GM12875 (cell line): ENCODE results near the gene SSPN.

Source experiments
- H3K4me3 ChIP-seq: one replicate; pipeline ENCODE4 v1.5.1; 2011; ENCODE audit warnings: low read depth, low read length, control low read depth
- TF ChIP-seq, protein P1 (sequence below): IDR thresholded peaks from 2 replicates; pipeline ENCODE4 v1.5.1; 2011; ENCODE audit warnings: low read depth, mild to moderate bottlenecking, control low read depth, inconsistent platforms, low read length, moderate library complexity, borderline replicate concordance; ENCODE audit not compliant: insufficient read depth

Gene SSPN

DNA sequence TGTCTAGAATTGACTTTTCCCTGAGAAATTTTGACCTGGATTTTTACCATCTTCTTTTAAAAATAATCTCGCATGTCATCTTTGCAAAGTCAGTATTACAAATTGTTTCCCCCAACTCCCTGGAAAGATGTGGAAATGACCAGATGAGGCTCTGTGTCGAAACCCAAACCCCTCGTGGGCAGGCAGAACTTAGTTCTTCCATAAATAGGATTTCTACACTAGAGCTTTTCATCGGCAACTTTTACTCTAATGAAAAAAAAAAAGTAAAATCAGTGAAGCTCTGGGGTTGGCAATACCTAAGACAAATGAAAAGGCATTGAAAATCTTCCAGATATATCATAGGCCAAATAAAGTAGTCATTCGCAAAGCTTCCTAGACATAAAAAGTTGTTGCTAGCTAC, 17.0 kb downstream of the SSPN start:
- TF ChIP-seq, protein P1, sequence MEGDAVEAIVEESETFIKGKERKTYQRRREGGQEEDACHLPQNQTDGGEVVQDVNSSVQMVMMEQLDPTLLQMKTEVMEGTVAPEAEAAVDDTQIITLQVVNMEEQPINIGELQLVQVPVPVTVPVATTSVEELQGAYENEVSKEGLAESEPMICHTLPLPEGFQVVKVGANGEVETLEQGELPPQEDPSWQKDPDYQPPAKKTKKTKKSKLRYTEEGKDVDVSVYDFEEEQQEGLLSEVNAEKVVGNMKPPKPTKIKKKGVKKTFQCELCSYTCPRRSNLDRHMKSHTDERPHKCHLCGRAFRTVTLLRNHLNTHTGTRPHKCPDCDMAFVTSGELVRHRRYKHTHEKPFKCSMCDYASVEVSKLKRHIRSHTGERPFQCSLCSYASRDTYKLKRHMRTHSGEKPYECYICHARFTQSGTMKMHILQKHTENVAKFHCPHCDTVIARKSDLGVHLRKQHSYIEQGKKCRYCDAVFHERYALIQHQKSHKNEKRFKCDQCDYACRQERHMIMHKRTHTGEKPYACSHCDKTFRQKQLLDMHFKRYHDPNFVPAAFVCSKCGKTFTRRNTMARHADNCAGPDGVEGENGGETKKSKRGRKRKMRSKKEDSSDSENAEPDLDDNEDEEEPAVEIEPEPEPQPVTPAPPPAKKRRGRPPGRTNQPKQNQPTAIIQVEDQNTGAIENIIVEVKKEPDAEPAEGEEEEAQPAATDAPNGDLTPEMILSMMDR, result no peak
- no peak overlapping the region for H3K4me3 ChIP-seq

DNA sequence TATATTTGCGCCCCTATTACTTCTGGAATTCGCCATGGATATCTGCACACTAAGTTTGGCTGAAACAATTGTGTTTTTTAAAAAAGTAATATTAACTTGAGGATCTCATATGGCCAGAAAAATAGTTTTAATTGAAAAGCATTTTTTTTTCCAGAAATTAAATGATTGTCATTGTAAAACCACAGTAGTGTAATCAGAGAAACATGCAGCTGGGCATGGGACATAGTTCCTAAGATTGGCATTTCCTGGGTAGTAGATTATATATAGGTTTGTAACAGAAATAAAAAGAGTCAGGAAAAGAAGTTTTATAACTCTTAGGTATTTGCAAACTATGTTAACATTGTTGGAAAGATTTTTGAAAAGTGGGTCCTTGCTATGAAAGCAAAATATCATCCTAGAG, 17.6 kb downstream of the SSPN start:
- H3K4me3 ChIP-seq, result no peak overlapping the region
- TF ChIP-seq, protein P1, result no peak

DNA sequence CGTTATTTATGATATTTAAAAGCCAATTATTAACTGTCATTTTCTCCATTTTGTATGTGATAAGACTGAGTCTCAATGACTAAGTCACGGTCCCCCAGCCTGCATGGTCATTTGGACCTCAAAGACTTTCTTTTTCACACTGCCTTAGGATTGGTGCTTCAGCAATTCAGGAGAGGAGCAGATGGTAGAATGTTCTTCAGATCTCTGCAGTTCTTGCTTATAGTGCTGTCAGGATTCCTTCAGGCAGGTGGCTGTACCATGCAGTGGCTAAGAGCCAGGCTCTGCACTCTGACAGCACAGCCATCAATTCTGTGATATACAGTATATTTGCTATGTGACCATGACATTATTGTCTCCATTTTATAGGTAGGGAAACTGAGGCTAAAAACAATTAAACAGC, 18.7 kb downstream of the SSPN start:
- H3K4me3 ChIP-seq, result no peak overlapping the region
- TF ChIP-seq, protein P1, result no peak

DNA sequence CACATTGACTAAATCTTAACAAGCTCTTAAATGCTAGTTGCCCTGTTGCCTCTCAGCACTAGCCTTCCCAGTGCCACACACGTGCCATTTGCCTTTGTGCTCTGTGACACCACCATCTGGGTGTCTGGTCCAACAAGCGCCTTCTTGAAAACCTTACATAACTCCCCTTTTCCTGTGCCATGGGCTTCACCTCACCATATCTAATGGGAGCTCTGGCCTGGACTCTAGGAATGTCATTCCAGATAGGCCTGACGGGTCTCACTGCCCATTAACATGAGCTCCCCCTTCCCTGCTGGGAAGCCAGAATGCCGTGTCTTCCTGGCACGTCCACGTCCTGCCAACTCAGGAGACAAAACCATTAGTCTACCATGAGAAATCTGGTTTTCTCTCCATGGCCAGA, 24.4 kb downstream of the SSPN start:
- TF ChIP-seq, protein P1, result no peak
- H3K4me3 ChIP-seq, result no peak overlapping the region

DNA sequence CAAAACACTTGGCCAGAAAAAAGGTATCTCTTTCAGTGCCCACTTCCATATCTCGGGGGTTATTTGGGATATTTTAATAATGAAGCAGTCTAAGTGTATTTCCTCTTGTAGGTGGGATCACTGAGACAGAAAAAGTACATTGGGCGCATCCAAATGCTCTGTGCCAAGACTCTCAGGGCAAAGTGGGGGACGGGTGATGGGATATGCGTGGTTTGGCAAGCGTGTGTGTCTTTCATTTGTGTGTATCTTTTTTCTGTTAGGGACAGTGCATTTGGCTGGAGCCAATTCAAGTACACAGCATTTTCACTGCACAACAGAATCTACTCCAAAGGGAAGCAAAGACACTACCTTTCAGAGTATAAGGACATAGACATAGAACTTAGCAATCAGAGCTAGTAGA, 29.3 kb downstream of the SSPN start:
- H3K4me3 ChIP-seq, result no peak overlapping the region
- TF ChIP-seq, protein P1, result no peak

DNA sequence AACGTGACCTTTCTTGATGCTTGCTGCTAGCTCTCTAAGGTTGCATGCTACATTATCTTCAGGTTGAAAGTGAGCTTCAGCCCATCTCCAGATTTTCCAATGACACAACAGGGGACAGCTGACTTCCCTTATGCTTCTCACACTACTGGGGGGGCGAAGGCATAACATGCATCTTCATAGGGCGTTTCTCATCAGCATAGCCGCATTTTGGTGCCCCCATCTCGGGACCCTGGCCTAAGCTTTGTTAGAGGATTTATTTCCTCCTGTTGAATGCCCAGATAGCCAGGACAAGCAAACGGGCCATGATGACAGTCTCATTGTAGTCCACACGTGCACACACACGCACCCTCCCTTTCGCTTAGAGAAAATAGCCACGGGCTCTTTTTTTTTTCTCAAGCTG, 30.7 kb downstream of the SSPN start:
- no peak overlapping the region for H3K4me3 ChIP-seq
- TF ChIP-seq, protein P1, result no peak

DNA sequence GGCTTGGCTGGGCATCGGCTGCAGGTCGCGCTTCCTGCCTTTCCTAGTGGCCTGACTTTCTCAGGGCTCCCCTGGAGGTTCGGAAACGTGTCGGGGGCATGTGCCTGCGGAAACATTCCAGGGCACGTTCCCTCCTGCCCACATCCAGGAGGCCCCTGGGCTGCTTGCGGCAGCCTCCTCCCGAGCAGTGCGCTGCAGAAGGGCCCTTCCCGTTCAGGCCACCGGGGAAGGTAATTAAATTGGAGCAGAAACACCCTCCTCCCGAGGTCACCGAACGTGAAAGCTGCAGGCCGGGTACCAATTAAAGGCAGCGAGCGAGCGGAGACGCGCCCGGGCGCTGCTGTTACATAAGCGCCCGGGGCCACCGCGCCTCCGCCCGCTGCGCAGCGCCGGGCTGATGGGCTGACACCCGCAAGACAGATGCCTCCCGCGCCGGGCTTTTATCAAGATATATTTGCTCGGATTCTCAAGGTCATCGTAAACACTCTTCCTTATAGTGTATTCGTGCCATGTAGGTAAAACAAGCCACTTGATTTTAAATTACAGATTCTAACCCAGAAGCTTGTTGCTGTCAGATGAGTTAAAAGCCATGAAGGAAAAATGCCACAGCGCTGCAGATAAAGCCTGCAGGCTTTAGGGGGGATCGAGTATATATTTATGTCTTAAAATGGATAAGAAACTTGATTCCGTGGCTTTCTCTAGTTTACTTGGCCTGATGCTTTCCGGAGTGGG, 31.4 kb downstream of the SSPN start:
- TF ChIP-seq, protein P1, result no peak
- no peak overlapping the region for H3K4me3 ChIP-seq
